SH-SY5Y (cell line): ENCODE data around the gene BTG4.

Experiments used
- GATA2 ChIP-seq: IDR thresholded peaks from 2 replicates; pipeline ENCODE4 v1.6.1; 2011; ENCODE audit warnings: mild to moderate bottlenecking, low read depth, low read length
- GATA3 ChIP-seq: IDR thresholded peaks from 2 replicates; pipeline ENCODE4 v1.6.1; 2011; ENCODE audit warnings: low read depth, mild to moderate bottlenecking, low read length, moderate library complexity

GRCh38 chr11:111539426-111540113 is 27.4 kb upstream of the BTG4 start:
- TF ChIP-seq GATA2 (no peak), GATA3 (no peak)
